ENCODE measurements around the gene CDC123. TPM values are rescaled to one million over a fixed set of nuclear protein-coding genes. Genes with fewer than 3 reads are reported as not detected.
"Not testable (repeated sequence)": the region's sequence is repeated elsewhere in the genome, so short reads cannot be mapped to it uniquely, and the experiment has no call there.

The CDC123 gene
- total RNA-seq, 1 donor from 2014 or later: 76.0 TPM

DNA sequence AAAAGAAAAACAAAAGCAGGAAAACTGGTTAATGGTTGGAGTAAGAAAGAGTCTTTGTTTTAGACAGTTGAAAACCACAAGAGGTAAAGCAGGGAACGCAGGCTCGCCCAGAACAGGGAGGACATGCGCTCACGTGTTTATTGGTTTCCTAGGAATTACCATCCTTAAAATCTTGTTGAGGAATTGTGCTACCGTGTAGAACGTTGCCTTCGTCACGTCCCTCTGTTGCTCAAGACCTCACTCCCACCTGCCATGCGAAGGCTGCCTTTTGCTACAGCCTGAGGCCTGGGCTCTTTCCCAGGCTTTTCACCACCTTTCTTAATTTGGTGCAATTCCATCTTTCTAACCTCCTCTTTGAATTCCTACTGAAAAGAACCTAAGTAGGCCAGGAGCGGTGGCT lies 91.8 kb downstream of the CDC123 start:
- no peak for DNase-seq
- TF ChIP-seq, protein P1, sequence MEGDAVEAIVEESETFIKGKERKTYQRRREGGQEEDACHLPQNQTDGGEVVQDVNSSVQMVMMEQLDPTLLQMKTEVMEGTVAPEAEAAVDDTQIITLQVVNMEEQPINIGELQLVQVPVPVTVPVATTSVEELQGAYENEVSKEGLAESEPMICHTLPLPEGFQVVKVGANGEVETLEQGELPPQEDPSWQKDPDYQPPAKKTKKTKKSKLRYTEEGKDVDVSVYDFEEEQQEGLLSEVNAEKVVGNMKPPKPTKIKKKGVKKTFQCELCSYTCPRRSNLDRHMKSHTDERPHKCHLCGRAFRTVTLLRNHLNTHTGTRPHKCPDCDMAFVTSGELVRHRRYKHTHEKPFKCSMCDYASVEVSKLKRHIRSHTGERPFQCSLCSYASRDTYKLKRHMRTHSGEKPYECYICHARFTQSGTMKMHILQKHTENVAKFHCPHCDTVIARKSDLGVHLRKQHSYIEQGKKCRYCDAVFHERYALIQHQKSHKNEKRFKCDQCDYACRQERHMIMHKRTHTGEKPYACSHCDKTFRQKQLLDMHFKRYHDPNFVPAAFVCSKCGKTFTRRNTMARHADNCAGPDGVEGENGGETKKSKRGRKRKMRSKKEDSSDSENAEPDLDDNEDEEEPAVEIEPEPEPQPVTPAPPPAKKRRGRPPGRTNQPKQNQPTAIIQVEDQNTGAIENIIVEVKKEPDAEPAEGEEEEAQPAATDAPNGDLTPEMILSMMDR (IDR thresholded peaks at IDR 0.05; ENCODE audit: partially characterized antibody, unreplicated experiment): no peak
- Mint-ChIP-seq H3K4me3 (ENCODE audit: unreplicated experiment) (no peak overlapping the region), H3K9me3 (ENCODE audit: unreplicated experiment) (peaks cover 2% of the 10 kb centered on the region), H3K4me1 (ENCODE audit: low read depth, unreplicated experiment) (no peaks in the 10 kb centered on the region), H3K27me3 (ENCODE audit: unreplicated experiment) (peaks cover 2% of the 10 kb centered on the region), H3K36me3 (ENCODE audit: unreplicated experiment) (no peaks in the 10 kb centered on the region), H3K27ac (ENCODE audit: unreplicated experiment) (no peak overlapping the region)

DNA sequence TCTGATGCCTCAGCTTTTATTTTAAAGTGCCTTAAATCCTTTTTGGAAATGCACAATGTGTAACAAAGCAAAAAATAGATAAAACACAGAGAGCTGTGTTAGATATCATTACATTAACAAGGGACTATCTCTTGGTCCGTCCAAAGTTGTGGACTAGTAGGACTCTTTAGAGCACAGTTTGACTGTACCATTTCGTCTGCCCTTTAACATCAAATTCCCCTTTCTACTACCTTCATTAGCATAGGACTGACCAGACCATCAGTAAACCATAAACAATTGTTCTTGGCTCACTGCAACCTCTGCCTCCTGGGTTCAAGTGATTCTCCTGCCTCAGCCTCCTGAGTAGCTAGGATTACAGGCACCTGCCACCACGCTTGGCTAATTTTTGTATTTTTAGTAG lies 101.8 kb downstream of the CDC123 start:
- H3K36me3 Mint-ChIP-seq (ENCODE audit: unreplicated experiment); H3K27me3 Mint-ChIP-seq (ENCODE audit: unreplicated experiment); H3K27ac Mint-ChIP-seq (ENCODE audit: unreplicated experiment); H3K4me3 Mint-ChIP-seq (ENCODE audit: unreplicated experiment); DNase-seq; H3K4me1 Mint-ChIP-seq (ENCODE audit: low read depth, unreplicated experiment); H3K9me3 Mint-ChIP-seq (ENCODE audit: unreplicated experiment): not testable (repeated sequence)

DNA sequence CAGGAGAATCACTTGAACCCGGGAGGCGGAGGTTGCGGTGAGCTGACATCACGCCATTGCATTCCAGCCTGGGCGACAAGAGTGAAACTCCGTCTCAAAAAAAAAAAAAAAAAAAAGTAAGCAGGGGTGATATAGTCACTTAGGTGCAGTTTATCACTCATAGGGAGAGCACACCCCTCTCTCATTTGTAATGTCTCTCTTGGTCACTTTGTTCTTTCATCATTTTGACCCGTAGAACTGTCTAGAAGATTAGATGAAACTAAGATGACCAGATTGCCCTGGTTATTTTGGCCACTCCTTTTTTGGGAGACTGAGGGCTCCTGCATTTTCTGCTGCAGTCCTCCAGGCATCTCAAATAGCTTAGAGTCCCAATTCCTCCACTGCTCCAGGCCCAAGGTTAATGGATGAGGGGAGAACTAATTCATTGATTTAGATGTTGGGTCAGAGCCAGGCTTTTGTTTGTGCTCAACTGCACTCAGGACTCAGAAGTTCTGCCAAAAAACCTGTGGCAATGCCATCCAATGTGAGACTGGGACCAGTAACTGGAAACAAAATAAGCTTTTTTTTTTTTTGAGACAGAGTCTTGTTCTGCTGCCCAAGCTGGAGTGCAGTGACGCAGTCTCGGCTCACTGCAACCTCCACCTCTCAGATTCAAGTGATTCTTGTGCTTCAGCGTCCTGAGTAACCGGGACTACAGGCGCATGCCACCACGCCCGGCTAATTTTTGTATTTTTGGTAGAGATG lies 103.4 kb downstream of the CDC123 start:
- no peaks in the 10 kb centered on the region for H3K4me1 Mint-ChIP-seq (ENCODE audit: low read depth, unreplicated experiment)
- H3K9me3 Mint-ChIP-seq (ENCODE audit: unreplicated experiment): peaks cover 6% of the 10 kb centered on the region
- peaks cover 3% of the 10 kb centered on the region for H3K27me3 Mint-ChIP-seq (ENCODE audit: unreplicated experiment)
- no peak overlapping the region for H3K4me3 Mint-ChIP-seq (ENCODE audit: unreplicated experiment)
- TF ChIP-seq, protein P1 (IDR thresholded peaks at IDR 0.05; ENCODE audit: partially characterized antibody, unreplicated experiment): no peak
- DNase-seq: no peak
- no peaks in the 10 kb centered on the region for H3K36me3 Mint-ChIP-seq (ENCODE audit: unreplicated experiment)
- H3K27ac Mint-ChIP-seq (ENCODE audit: unreplicated experiment): no peak overlapping the region

Other genes starting within 250 kb of the CDC123 start
- gene UPF2, start 153.4 kb upstream of the CDC123 start, total RNA-seq (ENCODE audit: unreplicated experiment): 16.4 TPM
- gene DHTKD1, start 127.2 kb upstream of the CDC123 start, total RNA-seq (ENCODE audit: unreplicated experiment): 39.6 TPM
- gene SEC61A2, start 66.5 kb upstream of the CDC123 start, total RNA-seq (ENCODE audit: unreplicated experiment): 24.4 TPM
- gene NUDT5, start 297 bp upstream of the CDC123 start, total RNA-seq (ENCODE audit: unreplicated experiment): 53.5 TPM
- gene CAMK1D, start 153.4 kb downstream of the CDC123 start, total RNA-seq (ENCODE audit: unreplicated experiment): 29.8 TPM